ENCODE data around the gene OR2M4. TPM values are rescaled to one million over a fixed set of nuclear protein-coding genes. Genes with fewer than 3 reads are reported as not detected.
"Not testable (repeated sequence)": the region's sequence is repeated elsewhere in the genome, so short reads cannot be mapped to it uniquely, and the experiment has no call there.

Gene OR2M4, protein sequence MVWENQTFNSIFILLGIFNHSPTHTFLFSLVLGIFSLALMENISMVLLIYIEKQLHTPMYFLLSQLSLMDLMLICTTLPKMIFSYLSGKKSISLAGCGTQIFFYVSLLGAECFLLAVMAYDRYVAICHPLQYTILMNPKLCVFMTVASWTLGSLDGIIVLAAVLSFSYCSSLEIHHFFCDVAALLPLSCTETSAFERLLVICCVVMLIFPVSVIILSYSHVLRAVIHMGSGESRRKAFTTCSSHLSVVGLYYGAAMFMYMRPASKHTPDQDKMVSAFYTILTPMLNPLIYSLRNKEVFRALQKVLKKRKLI
- total RNA-seq (2014; rRNA removed; shearing (Covaris generic)): not detected in 2 replicates

DNA sequence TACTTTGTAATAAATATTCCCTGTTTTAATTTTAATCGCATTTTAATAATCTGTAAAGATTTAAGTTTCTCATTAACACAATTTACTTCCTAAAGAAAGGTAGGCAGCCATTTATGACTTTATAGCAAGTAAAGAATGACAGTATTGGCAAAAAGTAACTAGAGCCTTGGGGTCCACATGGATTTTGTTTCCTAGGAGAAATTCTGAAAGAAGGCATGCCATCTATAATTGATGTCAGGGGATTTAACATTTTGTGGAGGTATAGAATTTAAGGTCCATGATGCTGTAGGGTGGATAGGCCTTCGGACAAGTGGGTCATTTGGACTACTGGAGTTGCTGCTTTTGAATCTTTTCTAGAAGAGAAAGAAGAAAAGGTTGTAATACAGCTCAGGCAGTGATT is at the start of gene OR2M4:
Gene OR2M4 (plus strand): TSS at position 301 of the 400 bp plus-strand sequence. CDS start 7,512 bp downstream, outside the sequence.
- no peak for DNase-seq (ENCODE audit: low read depth)

DNA sequence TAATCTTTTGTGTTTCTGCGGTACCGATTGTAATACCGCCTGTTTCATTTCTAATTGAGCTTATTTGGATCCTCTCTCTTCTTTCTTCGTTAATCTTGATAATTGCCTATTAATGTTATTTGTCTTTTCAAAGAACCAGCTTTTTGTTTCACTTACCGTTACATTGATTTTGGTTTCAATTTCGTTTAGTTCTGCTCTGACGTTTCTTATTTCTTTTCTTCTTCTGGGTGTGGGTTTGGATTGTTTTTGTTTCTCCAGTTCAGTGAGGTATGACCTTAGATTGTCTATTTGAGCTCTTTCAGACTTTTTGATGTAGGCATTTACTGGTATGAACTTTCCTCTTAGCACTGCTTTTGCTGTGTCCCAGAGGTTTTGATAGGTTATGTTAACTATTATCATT is 47.2 kb upstream of the OR2M4 start:
- no peak for DNase-seq (ENCODE audit: low read depth)

DNA sequence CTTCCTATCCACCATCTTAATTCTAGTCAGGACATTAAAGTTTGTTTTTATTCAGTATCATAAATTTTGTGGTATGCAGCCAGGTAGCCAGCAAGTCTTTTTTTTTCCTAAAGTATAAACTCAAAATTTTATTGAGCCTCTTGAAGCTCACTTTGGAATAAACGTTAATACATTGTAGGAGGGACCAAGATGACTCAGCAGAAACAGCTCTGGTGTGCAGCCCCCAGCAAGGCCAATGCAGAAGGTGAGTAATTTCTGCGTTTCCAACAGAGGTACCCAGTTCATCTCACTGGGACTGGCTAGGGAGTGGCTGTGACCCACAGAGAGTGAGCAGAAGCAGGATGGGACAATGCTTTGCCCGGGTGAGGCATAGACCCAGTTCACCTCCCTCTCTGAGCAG is 43.9 kb upstream of the OR2M4 start:
- no peak for DNase-seq (ENCODE audit: low read depth)

DNA sequence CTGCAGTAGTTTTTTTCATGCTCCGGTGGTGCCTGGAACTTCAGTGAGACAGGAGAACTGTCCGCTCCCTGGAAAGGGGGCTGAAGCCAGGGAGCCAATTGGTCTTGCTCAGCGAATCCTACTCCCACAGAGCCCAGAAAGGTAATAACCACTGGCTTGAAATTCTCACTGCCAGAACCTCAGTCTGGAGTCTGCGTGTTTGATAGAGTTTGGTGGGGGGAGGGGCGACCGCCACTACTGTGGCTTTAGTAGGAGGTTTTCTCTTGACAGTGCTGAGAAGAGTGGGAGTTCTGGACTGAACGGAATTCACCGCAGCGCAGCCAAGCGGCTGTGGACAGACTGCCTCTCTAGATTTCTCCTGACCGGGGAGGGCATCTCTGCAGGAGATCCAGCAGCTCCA is 42.2 kb upstream of the OR2M4 start:
- DNase-seq (ENCODE audit: low read depth): peak; percentile 35

DNA sequence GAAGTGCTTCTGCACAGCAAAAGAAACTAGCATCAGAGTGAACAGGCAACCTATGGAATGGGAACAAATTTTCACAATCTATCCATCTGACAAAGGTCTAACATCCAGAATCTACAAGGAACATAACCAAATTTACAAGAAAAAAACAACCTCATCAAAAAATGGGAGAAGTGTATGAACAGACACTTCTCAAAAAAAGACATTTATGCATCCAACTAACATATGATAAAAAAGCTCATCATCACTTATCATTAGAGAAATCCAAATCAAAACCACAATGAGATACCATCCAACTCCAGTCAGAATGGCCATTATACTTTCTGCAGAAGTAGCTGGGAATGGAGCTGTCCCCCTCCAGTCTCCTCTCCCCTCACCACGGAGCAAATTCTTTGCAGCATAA is 37.1 kb upstream of the OR2M4 start:
- no peak for DNase-seq (ENCODE audit: low read depth)

DNA sequence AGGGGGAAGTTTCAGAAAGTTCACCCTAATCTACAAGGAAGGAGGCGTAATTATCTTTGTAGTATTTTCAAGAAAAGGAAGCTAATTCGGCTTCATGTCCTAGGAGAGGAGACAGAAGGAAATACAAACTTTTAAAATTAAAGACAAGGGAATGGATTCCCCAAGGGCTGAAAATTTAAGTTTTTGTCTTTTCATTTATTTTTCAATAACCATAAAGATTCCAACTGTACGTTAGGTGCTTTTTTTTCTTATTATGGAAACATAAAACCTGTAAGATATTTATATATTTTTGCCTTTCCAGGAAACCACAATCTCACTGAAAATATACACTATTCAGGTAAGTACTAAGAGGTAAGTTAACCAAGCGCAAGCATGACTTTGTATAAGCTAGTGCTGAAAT is 34.3 kb upstream of the OR2M4 start, which contains the start of gene OR2M3:
Gene OR2M3 (plus strand): TSS at position 301 of the 400 bp plus-strand sequence. CDS start 5,803 bp downstream, outside the sequence.
- no peak for DNase-seq (ENCODE audit: low read depth)

DNA sequence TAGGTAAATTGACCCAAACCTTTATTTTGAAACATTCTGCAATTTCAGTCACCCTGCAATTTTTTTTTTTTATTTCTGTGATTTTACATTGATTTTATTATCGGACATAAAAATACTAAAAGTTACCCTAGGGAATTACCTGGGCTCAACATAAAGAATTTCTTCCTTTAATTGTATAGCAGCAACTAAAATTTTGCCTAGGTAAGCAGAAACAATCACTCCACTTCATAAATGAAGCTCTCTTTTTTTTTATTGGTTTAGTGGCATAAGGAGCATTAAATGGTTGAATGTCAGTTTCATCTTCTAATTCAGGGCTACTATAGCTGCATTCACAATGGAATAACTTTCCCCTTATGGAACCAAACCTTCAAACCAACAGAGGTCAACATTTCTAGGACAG is 15.3 kb upstream of the OR2M4 start:
- no peak for DNase-seq (ENCODE audit: low read depth)

DNA sequence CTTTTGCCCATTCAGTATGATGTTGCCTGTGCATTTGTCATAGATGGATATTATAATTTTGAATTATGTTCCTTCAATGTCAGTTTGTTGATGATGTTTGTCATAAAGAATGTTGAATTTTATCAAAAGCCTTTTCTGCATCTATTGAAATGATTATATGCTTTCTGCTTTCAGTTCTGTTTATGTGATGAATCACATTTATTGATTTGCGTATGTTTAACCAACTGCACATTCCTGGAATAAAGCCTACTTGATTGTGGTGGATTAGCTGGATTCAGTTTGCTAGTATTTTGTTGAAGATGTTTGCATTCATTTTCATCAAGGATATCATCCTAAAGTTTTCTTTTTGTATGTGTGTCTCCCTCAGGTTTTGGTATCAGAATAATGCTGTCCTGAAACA is 5.7 kb upstream of the OR2M4 start:
- DNase-seq (ENCODE audit: low read depth): no peak

DNA sequence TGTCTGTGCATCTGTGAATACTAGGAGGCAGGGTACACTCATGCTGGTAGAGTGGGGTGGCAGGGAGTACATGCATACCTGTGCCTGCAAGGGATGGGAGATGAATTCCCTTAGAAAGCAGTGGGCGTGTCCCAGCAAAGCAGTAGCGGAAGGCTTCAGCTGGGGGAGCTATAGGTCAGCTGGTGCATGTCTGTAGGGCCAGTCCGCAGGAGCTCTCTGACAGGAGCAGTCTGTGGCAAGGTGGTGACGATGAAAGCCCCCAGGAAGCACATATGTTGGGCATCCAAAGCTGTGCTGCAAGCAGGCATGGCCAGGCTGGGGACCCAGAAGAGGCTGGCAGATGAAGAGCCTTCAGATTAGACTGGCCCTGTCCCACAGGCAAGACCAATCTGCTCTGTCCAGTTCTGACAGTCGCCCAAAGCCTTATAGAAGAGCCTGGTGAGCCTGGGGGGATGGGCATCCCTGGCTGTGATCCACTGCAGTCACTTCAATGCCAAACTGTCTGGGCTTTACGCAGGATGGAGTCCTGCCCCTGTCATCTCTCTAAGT is 1.8 kb upstream of the OR2M4 start:
- DNase-seq (ENCODE audit: low read depth): no peak

DNA sequence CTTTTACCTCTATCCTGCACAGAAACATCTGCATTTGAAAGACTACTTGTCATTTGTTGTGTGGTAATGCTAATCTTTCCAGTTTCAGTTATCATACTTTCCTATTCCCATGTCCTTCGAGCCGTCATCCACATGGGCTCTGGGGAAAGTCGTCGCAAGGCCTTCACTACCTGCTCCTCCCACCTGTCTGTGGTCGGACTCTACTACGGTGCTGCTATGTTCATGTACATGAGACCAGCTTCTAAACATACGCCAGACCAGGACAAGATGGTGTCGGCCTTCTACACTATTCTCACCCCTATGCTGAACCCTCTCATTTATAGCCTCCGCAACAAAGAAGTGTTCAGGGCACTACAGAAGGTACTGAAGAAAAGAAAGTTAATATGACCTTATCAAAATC is 8.3 kb downstream of the OR2M4 start:
- DNase-seq (ENCODE audit: low read depth): no peak

DNA sequence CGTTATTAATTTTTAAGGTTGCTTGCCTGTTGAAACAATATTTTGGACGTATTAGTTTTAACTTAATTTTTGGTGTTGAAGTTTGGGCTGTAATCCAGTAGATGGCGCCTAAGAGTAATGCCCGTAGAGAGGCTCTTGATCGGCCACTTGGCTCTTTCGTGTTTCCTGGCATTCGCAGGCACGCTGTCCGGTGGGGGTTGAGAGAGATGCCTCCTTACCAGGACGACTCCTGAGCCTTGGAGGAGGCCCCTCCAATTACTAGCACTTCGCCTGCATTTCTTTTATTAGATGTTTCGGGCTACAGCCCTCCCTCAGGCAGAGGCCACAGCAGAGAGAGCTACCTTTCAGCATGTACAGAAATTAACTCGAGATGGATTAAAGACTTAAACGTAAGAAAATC is 12.0 kb downstream of the OR2M4 start:
- peak; percentile 53 for DNase-seq (ENCODE audit: low read depth)

DNA sequence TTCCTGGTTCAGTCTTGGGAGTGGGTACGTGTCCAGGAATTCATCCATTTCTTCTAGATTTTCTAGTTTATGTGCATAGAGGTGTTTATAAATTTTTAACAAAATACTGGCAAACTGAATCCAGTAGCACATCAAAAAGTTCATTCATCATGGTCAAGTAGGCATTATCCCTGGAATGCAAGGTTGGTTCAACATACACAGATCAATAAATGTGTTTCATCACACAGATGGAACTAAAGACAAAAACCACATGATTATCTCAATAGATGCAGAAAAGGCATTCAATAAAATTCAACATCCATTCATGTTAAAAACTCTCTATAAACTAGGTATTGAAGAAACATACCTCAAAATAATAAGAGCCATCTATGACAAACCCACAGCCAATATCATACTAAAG is 28.1 kb downstream of the OR2M4 start:
- DNase-seq (ENCODE audit: low read depth): not testable (repeated sequence)

DNA sequence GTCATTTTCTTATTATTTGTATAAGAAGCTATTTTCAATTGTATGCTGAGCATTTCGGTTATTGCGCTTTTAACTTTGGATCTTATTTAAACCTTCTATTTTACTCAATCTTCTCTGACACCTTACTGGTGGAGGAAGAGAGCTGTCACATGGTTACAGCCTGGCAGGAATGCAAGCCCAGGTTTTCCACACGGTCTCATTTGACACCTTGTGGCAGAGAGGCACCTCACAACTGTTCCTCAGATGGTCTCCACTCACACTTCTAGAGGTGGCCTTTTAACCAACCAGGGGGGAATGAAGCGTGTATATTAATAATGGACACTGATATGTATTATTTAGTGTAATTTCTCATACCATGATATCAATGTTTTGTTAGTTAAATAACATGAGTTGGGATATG is 37.0 kb downstream of the OR2M4 start:
- no peak for DNase-seq (ENCODE audit: low read depth)

DNA sequence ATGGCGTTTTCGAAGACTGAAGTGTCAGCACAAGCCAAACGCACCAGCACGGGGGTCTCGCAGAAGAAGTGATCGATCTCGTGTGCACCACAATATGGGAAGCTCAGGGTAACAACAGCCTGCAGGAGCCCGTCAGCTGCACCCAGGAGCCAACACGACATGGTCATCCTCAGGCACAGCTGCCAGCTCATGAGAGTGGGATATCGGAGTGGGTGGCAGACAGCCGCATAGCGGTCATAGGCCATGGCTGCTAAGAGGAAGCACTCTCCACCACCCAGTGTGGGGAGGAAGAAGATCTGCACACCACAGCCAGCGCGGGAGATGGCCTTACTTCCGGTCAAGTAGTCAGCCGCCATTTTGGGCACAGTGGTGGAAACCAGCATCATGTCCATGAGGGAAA is 42.0 kb downstream of the OR2M4 start:
- not testable (repeated sequence) for DNase-seq (ENCODE audit: low read depth)

DNA sequence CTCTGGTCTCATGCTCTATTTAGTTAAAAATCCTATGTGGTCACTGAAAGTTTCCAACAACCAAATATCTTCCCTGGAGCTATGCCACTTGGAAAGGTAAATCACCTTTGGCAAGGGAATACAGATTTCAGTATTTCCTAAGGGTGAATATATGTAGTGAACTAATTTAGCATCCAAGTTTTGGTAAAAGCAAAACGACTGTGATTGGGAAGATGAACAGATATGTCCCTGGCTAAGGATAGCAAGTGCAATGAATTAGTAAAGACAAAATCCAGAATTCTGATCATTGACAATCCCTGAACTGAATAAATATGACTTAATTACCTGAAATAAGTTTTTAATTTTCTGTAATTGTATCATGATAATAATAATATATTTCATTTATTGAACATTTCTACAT is 46.7 kb downstream of the OR2M4 start, which contains the start of gene OR2T33:
Gene OR2T33 (minus strand): TSS at position 101 of the 400 bp plus-strand sequence. CDS start 4,162 bp downstream, outside the sequence.
- no peak for DNase-seq (ENCODE audit: low read depth)

DNA sequence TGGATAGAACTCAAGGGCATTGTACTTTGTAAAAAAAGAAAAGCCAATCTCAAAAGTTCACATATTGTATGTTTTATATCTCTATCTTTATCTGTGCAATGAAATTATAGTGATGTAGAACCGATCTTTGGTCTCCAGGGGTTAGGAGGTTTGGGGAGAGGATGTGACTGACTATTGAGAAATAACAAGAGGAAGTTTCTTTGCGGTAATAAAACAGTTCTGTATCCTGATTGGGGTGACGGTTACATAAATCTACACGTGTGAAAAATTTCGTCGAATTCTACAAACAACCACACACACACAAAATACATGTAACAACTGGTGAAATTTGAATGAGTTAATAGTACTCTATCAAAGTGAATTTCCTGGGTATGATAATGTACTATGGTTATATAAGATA is 57.2 kb downstream of the OR2M4 start:
- no peak for DNase-seq (ENCODE audit: low read depth)

Other genes starting within 250 kb of the OR2M4 start
- not detected in 2 replicates for gene OR2L5, start 217.8 kb upstream of the OR2M4 start, total RNA-seq (2014; rRNA removed; shearing (Covaris generic))
- 0.06 TPM in 1 of 2 replicates, not detected in the other for gene OR2L2, start 201.3 kb upstream of the OR2M4 start, total RNA-seq (2014; rRNA removed; shearing (Covaris generic))
- gene OR2L3, start 184.6 kb upstream of the OR2M4 start, total RNA-seq (2014; rRNA removed; shearing (Covaris generic)): not detected in 2 replicates
- gene OR2L13, start 136.2 kb upstream of the OR2M4 start, total RNA-seq (2014; rRNA removed; shearing (Covaris generic)): 0.06 TPM in 1 of 2 replicates, not detected in the other
- gene OR2M5, start 86.3 kb upstream of the OR2M4 start, total RNA-seq (2014; rRNA removed; shearing (Covaris generic)): not detected in 2 replicates
- gene OR2M2, start 56.6 kb upstream of the OR2M4 start, total RNA-seq (2014; rRNA removed; shearing (Covaris generic)): not detected in 2 replicates
- gene OR2M3, start 34.2 kb upstream of the OR2M4 start, total RNA-seq (2014; rRNA removed; shearing (Covaris generic)): not detected in 2 replicates
- 0.57 and 1.7 TPM in 2 replicates for gene OR2T33, start 46.6 kb downstream of the OR2M4 start, total RNA-seq (2014; rRNA removed; shearing (Covaris generic))
- gene OR2T12, start 72.0 kb downstream of the OR2M4 start, total RNA-seq (2014; rRNA removed; shearing (Covaris generic)): not detected in 2 replicates
- gene OR2M7, start 93.2 kb downstream of the OR2M4 start, total RNA-seq (2014; rRNA removed; shearing (Covaris generic)): not detected in 2 replicates
- not detected in 2 replicates for gene OR14C36, start 117.4 kb downstream of the OR2M4 start, total RNA-seq (2014; rRNA removed; shearing (Covaris generic))
- gene OR2T4, start 130.2 kb downstream of the OR2M4 start, total RNA-seq (2014; rRNA removed; shearing (Covaris generic)): not detected in 2 replicates
- not detected in 2 replicates for gene OR2T6, start 144.3 kb downstream of the OR2M4 start, total RNA-seq (2014; rRNA removed; shearing (Covaris generic))
- gene OR2T1, start 171.6 kb downstream of the OR2M4 start, total RNA-seq (2014; rRNA removed; shearing (Covaris generic)): not detected in 2 replicates
- not detected in 2 replicates for gene OR2T2, start 214.2 kb downstream of the OR2M4 start, total RNA-seq (2014; rRNA removed; shearing (Covaris generic))
- not detected in 2 replicates for gene OR2T3, start 241.9 kb downstream of the OR2M4 start, total RNA-seq (2014; rRNA removed; shearing (Covaris generic))